LNCAP (cell line): ENCODE results near the gene PPRC1.

Experiments used
- TF ChIP-seq, protein P1 (sequence below): fragments of 450-650 bp; IDR thresholded peaks from 2 replicates; pipeline ENCODE4 v1.5.1; 2017; ENCODE audit warnings: mild to moderate bottlenecking

The PPRC1 gene

DNA sequence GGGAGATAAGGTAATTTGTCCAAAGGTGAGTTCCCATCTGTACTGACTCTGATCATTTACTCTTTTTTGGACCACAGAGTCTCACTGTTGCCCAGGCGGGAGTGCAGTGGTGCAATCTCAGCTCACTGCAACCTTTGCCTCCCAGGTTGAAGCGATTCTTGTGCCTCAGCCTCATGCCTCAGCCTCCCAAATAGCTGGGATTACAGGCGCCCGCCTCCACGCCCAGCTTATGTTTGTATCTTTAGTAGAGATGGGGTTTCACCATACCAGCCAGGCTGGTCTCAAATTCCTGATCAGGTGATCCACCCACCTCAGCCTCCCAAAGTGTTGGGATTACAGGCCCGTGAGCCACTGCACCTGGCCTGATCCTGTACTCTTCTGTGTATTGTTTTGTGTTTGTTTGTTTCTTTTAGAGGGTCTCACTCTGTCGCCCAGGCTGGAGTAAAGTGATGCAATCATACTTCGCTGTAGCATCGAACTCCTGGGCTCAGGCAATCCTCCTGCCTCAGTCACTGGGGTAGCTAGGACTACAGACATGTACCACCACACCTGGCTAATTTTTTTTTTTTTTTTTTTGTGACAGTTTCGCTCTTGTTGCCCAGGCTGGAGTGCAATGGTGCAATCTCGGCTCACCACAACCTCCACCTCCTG is 21.8 kb downstream of the PPRC1 start:
- TF ChIP-seq, protein P1, sequence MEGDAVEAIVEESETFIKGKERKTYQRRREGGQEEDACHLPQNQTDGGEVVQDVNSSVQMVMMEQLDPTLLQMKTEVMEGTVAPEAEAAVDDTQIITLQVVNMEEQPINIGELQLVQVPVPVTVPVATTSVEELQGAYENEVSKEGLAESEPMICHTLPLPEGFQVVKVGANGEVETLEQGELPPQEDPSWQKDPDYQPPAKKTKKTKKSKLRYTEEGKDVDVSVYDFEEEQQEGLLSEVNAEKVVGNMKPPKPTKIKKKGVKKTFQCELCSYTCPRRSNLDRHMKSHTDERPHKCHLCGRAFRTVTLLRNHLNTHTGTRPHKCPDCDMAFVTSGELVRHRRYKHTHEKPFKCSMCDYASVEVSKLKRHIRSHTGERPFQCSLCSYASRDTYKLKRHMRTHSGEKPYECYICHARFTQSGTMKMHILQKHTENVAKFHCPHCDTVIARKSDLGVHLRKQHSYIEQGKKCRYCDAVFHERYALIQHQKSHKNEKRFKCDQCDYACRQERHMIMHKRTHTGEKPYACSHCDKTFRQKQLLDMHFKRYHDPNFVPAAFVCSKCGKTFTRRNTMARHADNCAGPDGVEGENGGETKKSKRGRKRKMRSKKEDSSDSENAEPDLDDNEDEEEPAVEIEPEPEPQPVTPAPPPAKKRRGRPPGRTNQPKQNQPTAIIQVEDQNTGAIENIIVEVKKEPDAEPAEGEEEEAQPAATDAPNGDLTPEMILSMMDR = no peak

DNA sequence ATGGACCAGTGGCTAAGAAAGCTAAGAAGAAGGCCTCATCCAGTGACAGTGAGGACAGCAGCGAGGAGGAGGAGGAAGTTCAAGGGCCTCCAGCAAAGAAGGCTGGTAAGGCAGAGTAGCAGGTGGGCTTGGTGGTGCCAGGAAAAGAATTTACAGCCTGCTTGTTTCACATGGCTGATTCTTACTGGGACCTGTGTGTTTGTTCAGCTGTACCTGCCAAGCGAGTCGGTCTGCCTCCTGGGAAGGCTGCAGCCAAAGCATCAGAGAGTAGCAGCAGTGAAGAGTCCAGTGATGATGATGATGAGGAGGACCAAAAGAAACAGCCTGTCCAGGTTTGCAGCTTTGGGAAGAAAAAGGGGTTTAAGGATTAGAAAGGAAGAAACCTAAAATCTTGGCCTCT is 24.4 kb downstream of the PPRC1 start:
- TF ChIP-seq, protein P1 = no peak

DNA sequence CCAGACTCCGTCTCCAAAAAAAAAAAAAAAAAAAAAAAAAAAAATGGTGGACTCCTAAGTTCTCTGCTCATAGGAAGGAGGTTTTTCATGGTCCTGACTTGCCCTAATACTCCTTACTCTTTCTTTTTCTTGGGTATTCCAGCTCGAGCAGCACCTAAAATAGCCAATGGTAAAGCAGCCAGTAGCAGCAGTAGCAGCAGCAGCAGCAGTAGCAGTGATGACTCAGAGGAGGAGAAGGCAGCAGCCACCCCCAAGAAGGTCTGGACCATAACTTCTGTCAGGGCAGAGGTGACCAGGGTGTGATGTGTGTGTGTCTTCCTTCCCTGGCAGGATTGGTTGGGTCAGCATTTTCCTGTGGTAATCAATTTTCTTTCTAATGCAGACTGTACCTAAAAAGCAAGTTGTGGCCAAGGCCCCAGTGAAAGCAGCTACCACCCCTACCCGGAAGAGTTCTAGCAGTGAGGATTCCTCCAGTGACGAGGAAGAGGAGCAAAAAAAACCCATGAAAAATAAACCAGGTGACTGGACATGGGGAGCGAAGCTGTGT is 26.3 kb downstream of the PPRC1 start:
- TF ChIP-seq, protein P1 = no peak

DNA sequence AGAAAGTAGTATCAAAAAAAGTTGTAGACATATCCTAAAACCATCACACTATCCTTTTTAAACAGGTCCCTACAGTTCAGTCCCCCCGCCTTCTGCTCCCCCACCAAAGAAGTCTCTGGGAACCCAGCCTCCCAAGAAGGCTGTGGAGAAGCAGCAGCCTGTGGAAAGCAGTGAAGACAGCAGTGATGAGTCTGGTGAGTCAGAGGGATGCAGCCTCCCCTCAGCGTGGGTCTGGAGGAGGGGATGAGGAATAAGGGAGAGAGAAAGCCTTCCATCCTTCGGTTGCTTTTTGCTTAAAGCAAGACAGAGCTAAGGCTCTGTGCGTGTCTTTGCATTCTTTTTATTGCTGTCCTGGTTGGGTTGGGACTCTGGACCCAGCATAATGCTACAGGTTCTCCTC is 27.0 kb downstream of the PPRC1 start:
- TF ChIP-seq, protein P1 = no peak

DNA sequence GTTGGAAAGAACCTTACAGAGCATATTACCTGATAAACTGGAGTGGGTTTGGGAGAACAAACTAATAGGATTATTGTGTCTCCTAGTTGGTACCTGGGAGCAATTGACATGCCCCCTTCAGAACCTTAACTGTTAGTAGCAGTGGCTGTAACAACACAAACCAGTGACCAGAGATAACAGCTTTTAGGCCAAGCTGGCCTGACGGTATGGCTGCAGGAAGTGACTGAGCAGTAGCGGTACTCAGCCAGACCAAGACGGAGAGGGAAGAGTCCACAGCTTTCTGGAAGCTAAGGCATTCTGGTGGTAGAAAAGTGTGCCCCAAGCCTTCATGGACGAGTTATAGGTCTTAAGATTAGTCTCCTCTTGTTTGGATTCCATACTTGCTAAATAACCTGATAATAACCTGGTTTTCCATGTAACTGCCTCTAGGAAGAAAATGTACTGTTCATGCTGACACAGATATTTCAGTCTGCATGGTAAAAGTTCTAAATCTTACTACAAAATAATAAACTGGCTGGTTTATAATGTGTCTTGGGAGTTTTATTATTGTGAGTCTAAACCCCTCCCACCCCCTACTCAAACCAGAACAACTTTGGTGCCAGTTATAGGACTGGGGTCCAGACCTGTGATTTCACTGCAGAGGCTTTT is 30.6 kb downstream of the PPRC1 start:
- TF ChIP-seq, protein P1 = no peak

DNA sequence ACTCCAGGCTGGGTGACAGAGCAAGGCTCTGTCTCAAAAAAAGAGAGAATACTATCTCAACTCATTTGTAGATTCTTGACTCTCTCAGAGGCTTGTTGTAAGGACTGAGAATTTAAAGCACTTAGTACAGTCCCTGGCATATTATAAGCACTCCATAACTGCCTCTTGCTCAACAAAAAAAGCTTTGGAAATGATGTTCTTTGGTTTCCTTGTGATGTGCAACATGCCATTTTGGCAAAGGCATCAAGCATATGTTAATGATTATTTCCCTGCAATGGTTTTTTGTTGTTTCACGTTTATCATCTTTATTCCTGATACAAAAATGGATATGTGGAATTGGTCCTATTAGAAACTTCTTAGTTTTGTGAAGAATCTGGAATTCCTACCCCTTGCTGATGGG is 35.0 kb downstream of the PPRC1 start:
- TF ChIP-seq, protein P1 = no peak

DNA sequence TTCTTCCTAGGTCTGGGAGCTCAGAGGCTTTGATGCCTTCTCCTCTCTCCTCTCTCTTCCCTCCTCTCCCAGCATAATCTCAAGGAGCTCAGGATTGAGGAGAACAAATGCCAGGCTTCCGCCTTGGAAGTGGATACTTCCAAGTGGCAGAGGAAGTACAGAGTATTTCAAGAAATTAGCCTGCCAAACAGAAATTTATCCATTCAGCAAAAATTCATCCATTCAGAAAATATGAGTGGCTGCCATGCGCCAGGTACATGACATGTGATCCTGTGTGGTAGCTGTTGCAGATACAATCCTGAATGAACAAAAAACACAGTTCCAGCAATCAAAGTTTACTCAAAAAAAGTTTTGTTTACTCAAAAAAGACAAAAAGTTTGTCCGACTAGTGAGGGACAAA is 37.8 kb downstream of the PPRC1 start:
- TF ChIP-seq, protein P1 = no peak
